ENCODE data around the gene SLC22A13.

DNA sequence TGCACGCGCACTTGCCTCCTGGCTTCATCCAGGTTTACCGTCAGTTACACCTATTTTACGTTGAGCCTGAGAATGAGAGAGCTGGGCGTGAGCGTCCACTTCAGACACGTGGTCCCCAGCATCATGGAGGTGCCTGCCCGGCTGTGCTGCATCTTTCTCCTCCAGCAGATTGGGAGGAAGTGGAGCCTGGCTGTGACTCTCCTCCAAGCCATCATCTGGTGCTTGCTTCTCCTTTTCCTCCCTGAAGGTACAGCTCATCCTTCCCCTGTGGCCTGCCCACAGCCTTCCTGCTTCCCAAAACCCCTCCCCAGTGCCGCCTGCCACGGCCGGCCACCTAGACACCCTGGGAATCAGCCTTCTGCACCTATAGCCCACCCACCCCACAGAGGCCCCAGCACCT, 48.1 kb downstream of the SLC22A13 start:
- TF ChIP-seq, protein P1, sequence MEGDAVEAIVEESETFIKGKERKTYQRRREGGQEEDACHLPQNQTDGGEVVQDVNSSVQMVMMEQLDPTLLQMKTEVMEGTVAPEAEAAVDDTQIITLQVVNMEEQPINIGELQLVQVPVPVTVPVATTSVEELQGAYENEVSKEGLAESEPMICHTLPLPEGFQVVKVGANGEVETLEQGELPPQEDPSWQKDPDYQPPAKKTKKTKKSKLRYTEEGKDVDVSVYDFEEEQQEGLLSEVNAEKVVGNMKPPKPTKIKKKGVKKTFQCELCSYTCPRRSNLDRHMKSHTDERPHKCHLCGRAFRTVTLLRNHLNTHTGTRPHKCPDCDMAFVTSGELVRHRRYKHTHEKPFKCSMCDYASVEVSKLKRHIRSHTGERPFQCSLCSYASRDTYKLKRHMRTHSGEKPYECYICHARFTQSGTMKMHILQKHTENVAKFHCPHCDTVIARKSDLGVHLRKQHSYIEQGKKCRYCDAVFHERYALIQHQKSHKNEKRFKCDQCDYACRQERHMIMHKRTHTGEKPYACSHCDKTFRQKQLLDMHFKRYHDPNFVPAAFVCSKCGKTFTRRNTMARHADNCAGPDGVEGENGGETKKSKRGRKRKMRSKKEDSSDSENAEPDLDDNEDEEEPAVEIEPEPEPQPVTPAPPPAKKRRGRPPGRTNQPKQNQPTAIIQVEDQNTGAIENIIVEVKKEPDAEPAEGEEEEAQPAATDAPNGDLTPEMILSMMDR (IDR thresholded peaks at IDR 0.05), result no peak
- no peak for TF ChIP-seq POLR2A (IDR thresholded peaks at IDR 0.05)
